ENCODE results near the gene NOBOX. TPM values are rescaled to one million over a fixed set of nuclear protein-coding genes. Genes with fewer than 3 reads are reported as not detected.

The NOBOX gene
- total RNA-seq, 1 donor from 2014 or later = not detected

- no peaks in the 10 kb centered on the region for H3K9me3 ChIP-seq
- no peaks in the 10 kb centered on the region for H3K36me3 ChIP-seq
- H3K4me1 ChIP-seq = peaks cover 27% of the 10 kb centered on the region
- no peak overlapping the region for H3K4me3 ChIP-seq
- H3K27me3 ChIP-seq = no peaks in the 10 kb centered on the region
- TF ChIP-seq POLR2A (IDR thresholded peaks at IDR 0.05) (no peak), POLR2AphosphoS5 (IDR thresholded peaks at IDR 0.05; ENCODE audit: insufficient read depth in 1 of 2, low read depth in 1 of 2) (no peak)
- TF ChIP-seq, protein P1, sequence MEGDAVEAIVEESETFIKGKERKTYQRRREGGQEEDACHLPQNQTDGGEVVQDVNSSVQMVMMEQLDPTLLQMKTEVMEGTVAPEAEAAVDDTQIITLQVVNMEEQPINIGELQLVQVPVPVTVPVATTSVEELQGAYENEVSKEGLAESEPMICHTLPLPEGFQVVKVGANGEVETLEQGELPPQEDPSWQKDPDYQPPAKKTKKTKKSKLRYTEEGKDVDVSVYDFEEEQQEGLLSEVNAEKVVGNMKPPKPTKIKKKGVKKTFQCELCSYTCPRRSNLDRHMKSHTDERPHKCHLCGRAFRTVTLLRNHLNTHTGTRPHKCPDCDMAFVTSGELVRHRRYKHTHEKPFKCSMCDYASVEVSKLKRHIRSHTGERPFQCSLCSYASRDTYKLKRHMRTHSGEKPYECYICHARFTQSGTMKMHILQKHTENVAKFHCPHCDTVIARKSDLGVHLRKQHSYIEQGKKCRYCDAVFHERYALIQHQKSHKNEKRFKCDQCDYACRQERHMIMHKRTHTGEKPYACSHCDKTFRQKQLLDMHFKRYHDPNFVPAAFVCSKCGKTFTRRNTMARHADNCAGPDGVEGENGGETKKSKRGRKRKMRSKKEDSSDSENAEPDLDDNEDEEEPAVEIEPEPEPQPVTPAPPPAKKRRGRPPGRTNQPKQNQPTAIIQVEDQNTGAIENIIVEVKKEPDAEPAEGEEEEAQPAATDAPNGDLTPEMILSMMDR (IDR thresholded peaks at IDR 0.05) = no peak
- intact Hi-C loops (cut with DNase I) = no loop called here
- no peak for DNase-seq (ENCODE audit: extremely low spot score in 2 of 2)
- H3K27ac ChIP-seq = no peak overlapping the region
Measured at GRCh38 chr7:144404946-144405345, 1.5 kb upstream of the NOBOX start.

GRCh38 chr7:144403102-144403501, 391 bp downstream of the NOBOX start:
- intact Hi-C loops (cut with DNase I) = no loop called here
- DNase-seq (ENCODE audit: extremely low spot score in 2 of 2) = no peak
- peaks cover 22% of the 10 kb centered on the region for H3K4me1 ChIP-seq
- no peak overlapping the region for H3K4me3 ChIP-seq
- H3K27ac ChIP-seq = no peak overlapping the region
- TF ChIP-seq POLR2A (IDR thresholded peaks at IDR 0.05) (no peak), POLR2AphosphoS5 (IDR thresholded peaks at IDR 0.05; ENCODE audit: insufficient read depth in 1 of 2, low read depth in 1 of 2) (no peak)
- TF ChIP-seq, protein P1 (IDR thresholded peaks at IDR 0.05) = no peak
- no peaks in the 10 kb centered on the region for H3K27me3 ChIP-seq
- H3K36me3 ChIP-seq = no peaks in the 10 kb centered on the region
- no peaks in the 10 kb centered on the region for H3K9me3 ChIP-seq

DNA sequence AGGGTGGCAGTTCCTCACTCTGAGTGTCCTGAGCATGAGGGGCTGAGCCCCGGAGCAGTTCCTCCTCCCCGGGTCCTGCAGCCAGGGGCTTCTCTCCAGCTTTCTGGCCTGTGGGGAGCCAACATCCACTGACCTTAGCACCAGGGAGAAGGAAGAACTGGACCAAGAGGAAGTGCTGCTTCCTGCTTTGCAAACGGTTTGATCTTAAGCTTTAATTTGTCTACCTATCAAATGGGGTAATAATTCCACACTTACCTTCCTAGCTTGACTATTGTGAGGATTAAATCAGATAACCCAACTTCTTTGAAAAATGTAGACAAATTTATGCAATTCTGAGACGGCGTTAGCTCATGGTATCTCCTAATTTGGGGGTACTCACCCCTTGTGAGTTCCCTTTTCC, 2.0 kb downstream of the NOBOX start:
- intact Hi-C loops (cut with DNase I) = no loop called here
- no peak overlapping the region for H3K27ac ChIP-seq
- H3K36me3 ChIP-seq = no peaks in the 10 kb centered on the region
- no peaks in the 10 kb centered on the region for H3K27me3 ChIP-seq
- no peak overlapping the region for H3K4me3 ChIP-seq
- H3K9me3 ChIP-seq = no peaks in the 10 kb centered on the region
- TF ChIP-seq, protein P1 (IDR thresholded peaks at IDR 0.05) = no peak
- TF ChIP-seq POLR2AphosphoS5 (IDR thresholded peaks at IDR 0.05; ENCODE audit: insufficient read depth in 1 of 2, low read depth in 1 of 2) = no peak
- no peak for TF ChIP-seq POLR2A (IDR thresholded peaks at IDR 0.05)
- no peak for DNase-seq (ENCODE audit: extremely low spot score in 2 of 2)
- H3K4me1 ChIP-seq = peaks cover 12% of the 10 kb centered on the region

- TF ChIP-seq, protein P1 (IDR thresholded peaks at IDR 0.05) = no peak
- no peak for TF ChIP-seq POLR2AphosphoS5 (IDR thresholded peaks at IDR 0.05; ENCODE audit: insufficient read depth in 1 of 2, low read depth in 1 of 2)
- TF ChIP-seq POLR2A (IDR thresholded peaks at IDR 0.05) = no peak
- H3K27me3 ChIP-seq = no peaks in the 10 kb centered on the region
- H3K4me1 ChIP-seq = peaks cover 7% of the 10 kb centered on the region
- no peaks in the 10 kb centered on the region for H3K36me3 ChIP-seq
- H3K4me3 ChIP-seq = no peak overlapping the region
- no peak overlapping the region for H3K27ac ChIP-seq
- intact Hi-C loops (cut with DNase I) = no loop called here
- DNase-seq (ENCODE audit: extremely low spot score in 2 of 2) = no peak
- no peaks in the 10 kb centered on the region for H3K9me3 ChIP-seq
Measured at GRCh38 chr7:144399946-144400345, 3.5 kb downstream of the NOBOX start.

GRCh38 chr7:144398911-144399310, 4.6 kb downstream of the NOBOX start:
- Histone ChIP-seq H3K36me3 (no peaks in the 10 kb centered on the region), H3K27me3 (no peaks in the 10 kb centered on the region), H3K9me3 (no peaks in the 10 kb centered on the region), H3K4me1 (no peaks in the 10 kb centered on the region), H3K4me3 (no peak overlapping the region), H3K27ac (no peak overlapping the region)
- no peak for DNase-seq (ENCODE audit: extremely low spot score in 2 of 2)
- TF ChIP-seq POLR2A (IDR thresholded peaks at IDR 0.05) = no peak
- no peak for TF ChIP-seq POLR2AphosphoS5 (IDR thresholded peaks at IDR 0.05; ENCODE audit: insufficient read depth in 1 of 2, low read depth in 1 of 2)
- TF ChIP-seq, protein P1 (IDR thresholded peaks at IDR 0.05) = no peak
- intact Hi-C loops (cut with DNase I) = no loop called here
